HG03159 (cell line): Measurements from ENCODE around the gene JMJD4.
"Not testable (repeated sequence)": the region's sequence is repeated elsewhere in the genome, so short reads cannot be mapped to it uniquely, and the experiment has no call there.

Source experiments
- ATAC-seq: cut with Tn5 transposase; IDR thresholded peaks from one replicate; pipeline ENCODE4 v1.9.1; 2021; ENCODE audit warnings: mild to moderate bottlenecking, moderate library complexity; ENCODE audit not compliant: unreplicated experiment

JMJD4 gene

DNA sequence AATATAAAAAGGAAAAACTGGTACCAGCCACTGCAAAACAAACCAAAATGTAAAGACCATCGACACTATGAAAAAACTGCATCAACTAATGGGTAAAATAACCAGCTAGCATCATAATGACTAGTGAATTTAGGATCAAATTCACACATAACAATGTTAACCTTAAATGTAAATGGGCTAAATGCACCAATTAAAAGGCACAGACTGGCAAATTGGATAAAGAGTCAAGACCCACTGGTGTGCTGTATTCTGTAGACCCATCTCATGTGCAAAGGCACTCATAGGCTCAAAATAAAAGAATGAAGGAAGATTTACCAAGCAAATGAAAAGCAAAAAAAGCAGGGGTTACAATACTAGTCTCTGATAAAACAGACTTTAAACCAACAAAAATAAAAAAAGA is 33.5 kb downstream of the JMJD4 start:
- ATAC-seq, result not testable (repeated sequence)

GRCh38 chr1:227697321-227697864 is 37.7 kb downstream of the JMJD4 start:
- ATAC-seq, result no peak

DNA sequence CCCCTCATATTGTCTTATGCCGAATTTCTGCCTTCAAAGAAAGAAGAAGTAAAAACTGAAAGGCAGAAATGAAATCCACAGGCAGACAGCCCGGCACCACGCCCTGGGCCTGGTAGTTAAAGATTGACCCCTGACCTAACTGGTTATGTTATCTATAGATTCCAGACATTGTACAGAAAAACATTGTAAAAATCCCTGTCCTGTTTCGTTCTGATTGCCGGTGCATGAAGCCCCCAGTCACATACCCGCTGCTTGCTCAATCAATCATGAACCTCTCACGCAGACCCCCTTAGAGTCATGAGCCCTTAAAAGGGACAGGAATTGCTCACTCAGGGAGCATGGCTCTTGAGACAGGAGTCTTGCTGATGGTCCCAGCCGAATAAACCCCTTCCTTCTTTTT is 49.3 kb downstream of the JMJD4 start:
- no peak for ATAC-seq
